OCI-LY3 (cell line): ENCODE results near the gene CA14.
A peak's percentile ranks its signal among the peaks of the same experiment; 100 is the strongest.

Experiments
- H2AFZ ChIP-seq: fragments of 200-600, 300-600 bp; shearing (Covaris generic); 2 replicates; pipeline ENCODE4 v1.6.0; 2014; ENCODE audit warnings: antibody characterized with exemption, low read depth, low read length
- H3K27ac ChIP-seq: fragments of 200-600, 300-600 bp; sonication (generic); 2 replicates; pipeline ENCODE4 v1.5.1; 2014; ENCODE audit warnings: mild to moderate bottlenecking, low read length, moderate library complexity, mixed read lengths
- H3K27me3 ChIP-seq: fragments of 200-600, 300-600 bp; sonication (generic); 2 replicates; pipeline ENCODE4 v1.6.1; 2014; ENCODE audit warnings: low read depth, low read length, mixed read lengths
- H3K36me3 ChIP-seq: fragments of 200-600, 300-600 bp; sonication (generic); replicated peaks from 2 replicates; pipeline ENCODE3; 2014; ENCODE audit warnings: low read depth, low read length, mixed read lengths
- H3K4me1 ChIP-seq: fragments of 300-600, 200-600 bp; sonication (generic); 2 replicates; pipeline ENCODE4 v1.6.1; 2014; ENCODE audit warnings: low read length, mixed read lengths
- H3K4me2 ChIP-seq: fragments of 200-600, 300-600 bp; sonication (generic); 2 replicates; pipeline ENCODE4 v1.6.1; 2014; ENCODE audit warnings: low read length, mixed read lengths
- H3K4me3 ChIP-seq: fragments of 300-600, 200-600 bp; sonication (generic); 2 replicates; pipeline ENCODE4 v1.5.1; 2014; ENCODE audit warnings: antibody characterized with exemption, mild to moderate bottlenecking, low read length, moderate library complexity
- H3K79me2 ChIP-seq: fragments of 300-600, 200-600 bp; shearing (Covaris generic); 2 replicates; pipeline ENCODE4 v1.6.1; 2014; ENCODE audit warnings: mild to moderate bottlenecking, low read length, mixed read lengths
- H3K9ac ChIP-seq: fragments of 300-600, 200-600 bp; shearing (Covaris generic); 2 replicates; pipeline ENCODE4 v1.6.0; 2014; ENCODE audit warnings: mild to moderate bottlenecking, low read length, moderate library complexity
- H3K9me3 ChIP-seq: fragments of 200-600, 300-600 bp; shearing (Covaris generic); 2 replicates; pipeline ENCODE4 v1.6.1; 2014; ENCODE audit warnings: low read length, mixed read lengths; ENCODE audit not compliant: insufficient read depth
- H4K20me1 ChIP-seq: fragments of 200-600, 300-600 bp; sonication (generic); 2 replicates; pipeline ENCODE4 v1.6.1; 2016; ENCODE audit warnings: low read length, mixed read lengths; ENCODE audit not compliant: insufficient read depth
- EZH2phosphoT487 ChIP-seq: fragments of 200-600 bp; shearing (Covaris generic); IDR thresholded peaks from 2 replicates; pipeline ENCODE4 v1.6.1; 2018; ENCODE audit warnings: antibody characterized with exemption, mixed run types, low read depth
- TF ChIP-seq, protein P1 (sequence below): fragments of 200-600, 300-600 bp; sonication (generic); IDR thresholded peaks from 2 replicates; pipeline ENCODE4 v1.5.1; 2014; ENCODE audit warnings: antibody characterized with exemption, low read length, low read depth

CA14 gene

DNA sequence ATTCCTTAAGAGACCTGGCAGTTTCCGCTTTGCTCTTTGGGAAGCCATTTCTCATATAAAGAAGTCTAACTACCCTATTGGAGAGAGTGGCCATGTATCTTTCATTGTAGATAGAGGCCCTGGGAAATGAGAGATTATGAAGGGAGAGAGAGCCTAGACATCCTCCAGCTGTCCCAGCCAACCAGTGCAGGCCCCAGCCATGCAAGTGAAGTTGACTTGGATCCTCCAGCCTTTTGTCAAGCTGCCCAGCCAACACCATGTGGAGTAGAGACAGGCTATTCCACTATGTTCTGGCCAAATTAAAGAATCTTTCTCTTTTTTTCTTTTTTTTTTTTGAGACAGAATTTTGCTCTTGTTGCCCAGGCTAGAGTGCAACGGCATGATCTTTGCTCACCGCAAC, 14.6 kb upstream of the CA14 start:
- Histone ChIP-seq H4K20me1 (no peaks in the 10 kb centered on the region), H3K27ac (no peak overlapping the region), H3K79me2 (no peaks in the 10 kb centered on the region), H3K36me3 (no peaks in the 10 kb centered on the region), H3K4me2 (no peak overlapping the region), H3K9me3 (no peaks in the 10 kb centered on the region), H3K4me3 (no peak overlapping the region), H3K4me1 (peaks cover 8% of the 10 kb centered on the region), H2AFZ (no peak overlapping the region), H3K27me3 (0 out of 2 replicates have a peak, but pooled peaks cover 3% of the 10 kb centered on the region), H3K9ac (no peak overlapping the region)
- TF ChIP-seq, protein P1, sequence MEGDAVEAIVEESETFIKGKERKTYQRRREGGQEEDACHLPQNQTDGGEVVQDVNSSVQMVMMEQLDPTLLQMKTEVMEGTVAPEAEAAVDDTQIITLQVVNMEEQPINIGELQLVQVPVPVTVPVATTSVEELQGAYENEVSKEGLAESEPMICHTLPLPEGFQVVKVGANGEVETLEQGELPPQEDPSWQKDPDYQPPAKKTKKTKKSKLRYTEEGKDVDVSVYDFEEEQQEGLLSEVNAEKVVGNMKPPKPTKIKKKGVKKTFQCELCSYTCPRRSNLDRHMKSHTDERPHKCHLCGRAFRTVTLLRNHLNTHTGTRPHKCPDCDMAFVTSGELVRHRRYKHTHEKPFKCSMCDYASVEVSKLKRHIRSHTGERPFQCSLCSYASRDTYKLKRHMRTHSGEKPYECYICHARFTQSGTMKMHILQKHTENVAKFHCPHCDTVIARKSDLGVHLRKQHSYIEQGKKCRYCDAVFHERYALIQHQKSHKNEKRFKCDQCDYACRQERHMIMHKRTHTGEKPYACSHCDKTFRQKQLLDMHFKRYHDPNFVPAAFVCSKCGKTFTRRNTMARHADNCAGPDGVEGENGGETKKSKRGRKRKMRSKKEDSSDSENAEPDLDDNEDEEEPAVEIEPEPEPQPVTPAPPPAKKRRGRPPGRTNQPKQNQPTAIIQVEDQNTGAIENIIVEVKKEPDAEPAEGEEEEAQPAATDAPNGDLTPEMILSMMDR: no peak
- TF ChIP-seq EZH2phosphoT487: no peak

DNA sequence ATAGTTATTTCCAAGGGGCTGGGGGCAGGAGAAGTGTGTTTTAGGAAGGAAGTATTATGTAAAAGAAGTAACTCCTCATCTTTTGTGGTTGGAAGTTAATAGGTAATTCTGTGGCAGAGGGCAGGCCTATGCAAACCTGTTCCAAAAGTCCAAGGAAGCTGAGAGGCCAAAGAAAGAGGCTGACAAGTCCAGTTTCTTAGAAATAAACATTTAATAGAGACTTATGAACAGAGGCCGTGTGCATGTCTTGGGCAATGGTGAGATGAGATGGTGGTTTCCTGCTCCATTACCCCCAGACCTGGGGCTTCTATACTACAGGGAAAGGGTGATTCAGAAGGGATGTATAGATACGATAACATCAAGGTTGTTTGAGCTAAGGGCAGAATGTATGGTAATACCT, 7.6 kb upstream of the CA14 start:
- TF ChIP-seq, protein P1: no peak
- TF ChIP-seq EZH2phosphoT487: no peak
- no peak overlapping the region for H3K4me3 ChIP-seq
- no peak overlapping the region for H3K4me2 ChIP-seq
- no peaks in the 10 kb centered on the region for H4K20me1 ChIP-seq
- H3K79me2 ChIP-seq: no peaks in the 10 kb centered on the region
- no peaks in the 10 kb centered on the region for H3K36me3 ChIP-seq
- 0 out of 2 replicates have a peak overlapping the region, but pooled peaks have one; percentile 45 for H2AFZ ChIP-seq
- no peak overlapping the region for H3K27ac ChIP-seq
- H3K9me3 ChIP-seq: no peaks in the 10 kb centered on the region
- H3K9ac ChIP-seq: no peak overlapping the region
- 0 out of 2 replicates have a peak, but pooled peaks cover 3% of the 10 kb centered on the region for H3K27me3 ChIP-seq
- no peaks in the 10 kb centered on the region for H3K4me1 ChIP-seq

DNA sequence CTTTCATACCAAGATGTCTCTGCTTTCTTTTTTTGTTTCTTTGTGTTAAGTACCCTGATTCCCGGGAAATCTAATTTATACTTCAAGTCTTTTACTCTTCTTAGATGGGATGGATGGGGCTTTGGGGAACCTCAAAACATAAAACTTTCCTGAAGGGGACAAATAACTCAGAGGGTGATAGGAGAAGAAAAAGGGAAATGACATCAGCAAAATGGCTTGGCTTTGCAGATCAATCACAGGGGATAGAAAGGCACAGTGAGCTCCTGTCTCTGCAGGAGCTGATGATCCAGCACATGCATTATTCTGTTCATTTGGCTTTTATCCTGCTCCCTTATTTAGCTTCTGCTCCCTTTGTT, 1.4 kb upstream of the CA14 start:
- Histone ChIP-seq H3K27me3 (peaks cover 39% of the 10 kb centered on the region), H3K27ac (no peak overlapping the region), H4K20me1 (no peaks in the 10 kb centered on the region), H3K4me2 (peak overlapping the region; percentile 84), H3K9ac (peak overlapping the region; percentile 58), H3K9me3 (no peaks in the 10 kb centered on the region), H3K36me3 (no peaks in the 10 kb centered on the region), H2AFZ (peak overlapping the region; percentile 91), H3K4me1 (peaks cover 26% of the 10 kb centered on the region), H3K4me3 (peak overlapping the region; percentile 76), H3K79me2 (no peaks in the 10 kb centered on the region)
- TF ChIP-seq, protein P1: no peak
- no peak for TF ChIP-seq EZH2phosphoT487

DNA sequence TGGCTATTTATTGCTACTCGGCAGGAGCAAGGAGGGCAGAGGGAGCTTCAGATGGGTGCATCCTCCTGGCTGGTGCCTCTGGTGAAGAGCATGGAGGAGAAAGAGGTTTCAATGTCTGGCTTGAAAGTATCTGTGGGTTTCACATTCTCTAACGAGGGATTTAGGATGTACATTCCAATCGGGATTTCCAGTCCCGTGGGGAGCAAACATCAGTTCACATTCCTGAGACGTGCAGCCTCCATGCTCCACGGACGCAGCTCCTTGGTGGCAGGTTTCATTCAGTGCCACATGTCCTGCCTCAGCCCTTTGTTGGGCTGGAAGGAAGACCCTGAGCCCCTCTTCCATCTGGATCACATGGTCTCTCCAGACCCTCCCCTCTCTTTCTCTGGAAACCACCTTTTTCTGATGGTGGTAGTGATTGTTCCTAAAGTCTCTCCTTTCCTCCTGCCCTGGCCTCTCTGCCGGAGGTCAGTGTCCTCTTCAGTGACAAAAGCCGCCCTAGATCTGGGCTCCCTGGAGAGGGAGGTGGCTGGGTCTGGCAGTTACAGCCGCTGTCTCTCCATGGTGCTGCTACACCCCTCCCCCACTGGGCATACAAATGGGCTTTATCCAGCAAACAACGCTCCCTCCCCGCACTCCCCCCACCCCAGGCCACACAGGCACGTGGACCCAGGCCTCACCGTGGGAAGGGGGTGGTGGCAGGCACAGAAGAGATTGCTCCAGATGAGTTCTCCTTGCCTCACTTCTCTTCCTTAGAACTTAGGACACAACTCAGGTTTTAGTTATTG, 826 bp upstream of the CA14 start:
- peaks cover 39% of the 10 kb centered on the region for H3K27me3 ChIP-seq
- no peaks in the 10 kb centered on the region for H3K36me3 ChIP-seq
- H3K4me2 ChIP-seq: peak overlapping the region; percentile 84
- H3K4me1 ChIP-seq: peaks cover 26% of the 10 kb centered on the region
- H3K9me3 ChIP-seq: no peaks in the 10 kb centered on the region
- no peaks in the 10 kb centered on the region for H3K79me2 ChIP-seq
- H4K20me1 ChIP-seq: no peaks in the 10 kb centered on the region
- H3K27ac ChIP-seq: no peak overlapping the region
- peak overlapping the region; percentile 76 for H3K4me3 ChIP-seq
- peak overlapping the region; percentile 91; the same call in 1 of the 2 replicates for H2AFZ ChIP-seq
- TF ChIP-seq EZH2phosphoT487: no peak
- TF ChIP-seq, protein P1: no peak
- H3K9ac ChIP-seq: peak overlapping the region; percentile 58; the same call in 1 of the 2 replicates
